IgD-negative memory B cell (primary cell): ENCODE measurements around the gene OR2T2. TPM values are rescaled to one million over a fixed set of nuclear protein-coding genes. Genes with fewer than 3 reads are reported as not detected.
"Not testable (repeated sequence)": the region's sequence is repeated elsewhere in the genome, so short reads cannot be mapped to it uniquely, and the experiment has no call there.

Experiments
- H3K27ac Mint-ChIP-seq, 3 donors: one replicate each; pipeline ENCODE4 v1.8.0; 2020 to 2022; ENCODE audit warnings: mild to moderate bottlenecking in 3 of 3, mixed read lengths in 3 of 3, moderate library complexity in 1 of 3
- H3K27me3 Mint-ChIP-seq: one replicate; pipeline ENCODE4 v1.8.0; 2021; ENCODE audit warnings: mixed read lengths
- H3K36me3 Mint-ChIP-seq: one replicate; pipeline ENCODE4 v1.8.0; 2020; ENCODE audit warnings: mild to moderate bottlenecking, mixed read lengths
- H3K4me1 Mint-ChIP-seq, 3 donors: one replicate each; pipeline ENCODE4 v1.8.0; 2020 to 2022; ENCODE audit warnings: mixed read lengths in 3 of 3, mild to moderate bottlenecking in 1 of 3
- H3K4me3 Mint-ChIP-seq, 4 donors: one replicate each; pipeline ENCODE4 v1.8.0; 2020 to 2022; ENCODE audit warnings: mild to moderate bottlenecking in 4 of 4, mixed read lengths in 4 of 4, moderate library complexity in 3 of 4
- H3K9me3 Mint-ChIP-seq, 3 donors: one replicate each; pipeline ENCODE4 v1.8.0; 2020 to 2021; ENCODE audit warnings: mixed read lengths in 3 of 3, mild to moderate bottlenecking in 1 of 3
- polyA plus RNA-seq: library from polyadenylated mRNA; unstranded; fragments of 300-500 nt; fragmentation: Illumina TruSeq; gene quantifications from one replicate; pipeline ENCODE4 v1.2.3, GENCODE V29; 2021

Gene OR2T2
- polyA plus RNA-seq, 1 donor from 2014 or later = not detected

- H3K9me3 Mint-ChIP-seq, H3K27me3 Mint-ChIP-seq, H3K36me3 Mint-ChIP-seq, H3K4me1 Mint-ChIP-seq: not testable (repeated sequence)
- H3K27ac Mint-ChIP-seq = peak overlapping the region in 1 of 3 donors; percentile 83
- peak overlapping the region; percentile 8 to 92 (median 74) for H3K4me3 Mint-ChIP-seq
Measured at GRCh38 chr1:248481686-248482579, 36.5 kb downstream of the OR2T2 start.

GRCh38 chr1:248488289-248488688, 42.9 kb downstream of the OR2T2 start, which contains the start of gene OR2T5:
Gene OR2T5 (plus strand): TSS chr1:248488589. CDS start chr1:248488589, 0 bp downstream.
- not testable (repeated sequence) for H3K4me1 Mint-ChIP-seq, H3K36me3 Mint-ChIP-seq, H3K9me3 Mint-ChIP-seq, H3K27me3 Mint-ChIP-seq, H3K4me3 Mint-ChIP-seq, H3K27ac Mint-ChIP-seq

- H3K27ac Mint-ChIP-seq, H3K4me1 Mint-ChIP-seq, H3K36me3 Mint-ChIP-seq, H3K4me3 Mint-ChIP-seq, H3K9me3 Mint-ChIP-seq, H3K27me3 Mint-ChIP-seq: not testable (repeated sequence)
Measured at GRCh38 chr1:248496661-248497060, 51.2 kb downstream of the OR2T2 start.

GRCh38 chr1:248500305-248501035, 55.0 kb downstream of the OR2T2 start:
- H3K36me3 Mint-ChIP-seq, H3K4me1 Mint-ChIP-seq, H3K9me3 Mint-ChIP-seq, H3K4me3 Mint-ChIP-seq, H3K27ac Mint-ChIP-seq, H3K27me3 Mint-ChIP-seq: not testable (repeated sequence)

Other genes with a start within 250 kb of the OR2T2 start
- gene OR2M3, start 248.4 kb upstream of the OR2T2 start, polyA plus RNA-seq = not detected
- not detected for gene OR2M4, start 214.2 kb upstream of the OR2T2 start, polyA plus RNA-seq
- gene OR2T33, start 167.7 kb upstream of the OR2T2 start, polyA plus RNA-seq = not detected
- gene OR2T12, start 142.2 kb upstream of the OR2T2 start, polyA plus RNA-seq = not detected
- gene OR2M7, start 121.1 kb upstream of the OR2T2 start, polyA plus RNA-seq = not detected
- not detected for gene OR14C36, start 96.9 kb upstream of the OR2T2 start, polyA plus RNA-seq
- not detected for gene OR2T4, start 84.0 kb upstream of the OR2T2 start, polyA plus RNA-seq
- gene OR2T6, start 69.9 kb upstream of the OR2T2 start, polyA plus RNA-seq = not detected
- not detected for gene OR2T1, start 42.6 kb upstream of the OR2T2 start, polyA plus RNA-seq
- not detected for gene OR2T3, start 27.7 kb downstream of the OR2T2 start, polyA plus RNA-seq
- gene OR2T5, start 43.0 kb downstream of the OR2T2 start, polyA plus RNA-seq = 0.16 TPM
- not detected for gene OR2G6, start 62.4 kb downstream of the OR2T2 start, polyA plus RNA-seq
- gene OR2T29, start 117.1 kb downstream of the OR2T2 start, polyA plus RNA-seq = not detected
- not detected for gene OR2T34, start 129.1 kb downstream of the OR2T2 start, polyA plus RNA-seq
- 0.39 TPM for gene OR2T10, start 152.1 kb downstream of the OR2T2 start, polyA plus RNA-seq
- not detected for gene OR2T11, start 189.5 kb downstream of the OR2T2 start, polyA plus RNA-seq
- gene OR2T35, start 199.6 kb downstream of the OR2T2 start, polyA plus RNA-seq = not detected
- gene OR2T27, start 209.9 kb downstream of the OR2T2 start, polyA plus RNA-seq = not detected